KG1 (cell line): ENCODE measurements around the gene KCNIP1.

Experiments used
- DNase-seq: peaks from one replicate; lab custom pipeline; 2025; lab: John Stamatoyannopoulos, UW

KCNIP1 gene

DNA sequence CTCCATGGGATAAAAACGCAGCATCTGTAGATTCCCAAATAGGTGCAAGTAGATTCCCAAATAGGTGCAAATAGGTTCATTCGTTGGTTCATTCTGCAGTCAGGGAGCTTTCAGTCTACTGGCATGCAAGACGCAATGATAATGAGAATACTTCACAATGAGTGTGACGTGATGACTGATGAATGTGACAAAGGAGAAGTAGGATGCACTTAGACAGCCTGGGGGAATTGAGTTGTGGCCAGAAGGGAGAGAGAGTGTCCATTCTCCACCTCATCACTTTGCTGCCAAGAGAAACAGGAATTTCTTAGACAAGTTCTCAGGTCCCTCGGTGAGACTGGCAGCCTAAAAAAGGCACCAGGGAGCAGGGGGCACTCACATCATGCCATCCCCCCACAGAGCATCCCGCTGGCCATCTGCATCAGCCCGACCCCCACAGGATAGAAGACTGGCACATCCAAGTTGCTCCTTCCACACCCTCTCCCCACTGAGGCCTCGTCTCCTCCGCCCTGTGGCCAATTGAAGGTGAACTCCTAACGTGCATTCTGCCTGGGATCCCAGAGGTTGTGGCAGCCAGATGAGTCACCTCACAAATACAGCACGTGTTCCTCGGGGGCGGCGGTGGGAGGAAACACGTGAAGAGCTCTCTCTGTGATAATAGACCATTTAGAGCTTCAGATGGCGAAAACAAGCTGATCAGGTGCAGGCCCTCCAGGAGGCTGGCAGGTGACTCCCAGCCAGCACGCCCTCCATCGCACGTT is 19.9 kb upstream of the KCNIP1 start:
- DNase-seq: no peak

DNA sequence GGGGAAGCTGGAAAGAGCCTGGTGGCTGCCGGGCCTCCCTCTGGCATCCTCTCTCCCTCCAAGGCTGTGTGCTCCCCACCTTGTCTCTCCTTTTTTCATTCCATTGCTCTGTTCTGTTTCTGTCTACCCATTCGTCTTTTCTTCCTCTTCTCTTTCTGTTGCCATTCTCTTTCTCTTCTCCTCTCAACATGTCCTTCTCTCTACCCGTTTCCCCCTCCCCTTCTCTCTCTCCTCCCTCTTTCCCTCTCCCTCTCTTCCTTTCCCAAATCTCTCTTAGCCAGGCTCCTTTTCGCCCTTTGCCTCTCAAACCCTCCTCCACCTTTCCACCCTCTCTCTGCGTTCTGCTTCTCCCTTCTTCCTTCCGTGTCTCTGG is 19.4 kb upstream of the KCNIP1 start:
- no peak for DNase-seq

DNA sequence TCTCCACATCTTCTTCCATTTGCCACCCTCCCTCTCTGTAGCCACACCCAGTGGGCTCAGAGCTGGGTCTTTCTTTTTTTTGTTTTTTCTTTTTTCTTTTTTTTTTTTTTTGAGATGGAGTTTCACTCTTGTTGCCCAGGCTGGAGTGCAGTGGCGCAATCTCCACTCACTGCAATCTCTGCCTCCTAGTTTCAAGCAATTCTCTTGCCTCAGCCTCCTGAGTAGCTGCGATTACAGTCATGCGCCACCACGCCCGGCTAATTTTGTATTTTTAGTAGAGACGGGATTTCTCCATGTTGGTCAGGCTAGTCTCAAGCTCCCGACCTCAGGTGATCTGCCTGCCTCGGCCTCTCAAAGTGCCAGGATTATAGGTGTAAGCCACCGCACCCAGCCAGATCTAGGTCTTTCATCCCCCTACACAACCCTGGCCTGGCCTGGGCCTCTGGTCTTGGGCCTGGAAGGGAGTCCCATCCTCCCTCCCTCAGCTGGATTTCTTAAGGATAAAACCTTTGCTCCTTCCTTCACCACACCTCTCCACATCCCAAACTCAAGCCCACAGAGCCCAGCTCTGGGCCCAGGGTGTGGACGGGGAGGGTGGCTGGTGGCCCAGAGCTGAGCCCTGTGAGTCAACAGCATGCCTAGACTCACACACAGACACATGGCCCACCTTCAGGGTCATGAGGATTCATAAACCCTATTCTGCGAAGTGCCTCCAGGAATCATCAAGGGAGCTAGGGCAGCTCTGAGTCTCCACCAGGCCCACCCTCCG is 18.8 kb upstream of the KCNIP1 start:
- no peak for DNase-seq

DNA sequence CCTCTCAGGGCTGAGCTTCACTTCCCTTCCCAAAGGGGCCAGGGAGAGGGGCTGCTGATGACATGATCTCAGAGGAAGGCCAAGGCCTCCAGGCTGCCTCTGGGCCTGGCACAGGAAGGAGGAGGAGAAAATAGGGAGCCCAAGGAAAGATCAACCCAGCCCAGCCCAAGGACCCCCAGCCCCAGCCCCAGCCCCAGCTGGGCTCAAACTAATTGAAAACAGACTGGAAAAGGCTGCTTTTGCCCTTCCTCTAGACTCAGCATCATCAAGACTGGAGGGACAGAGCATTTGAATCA is 18.3 kb upstream of the KCNIP1 start:
- DNase-seq: no peak

DNA sequence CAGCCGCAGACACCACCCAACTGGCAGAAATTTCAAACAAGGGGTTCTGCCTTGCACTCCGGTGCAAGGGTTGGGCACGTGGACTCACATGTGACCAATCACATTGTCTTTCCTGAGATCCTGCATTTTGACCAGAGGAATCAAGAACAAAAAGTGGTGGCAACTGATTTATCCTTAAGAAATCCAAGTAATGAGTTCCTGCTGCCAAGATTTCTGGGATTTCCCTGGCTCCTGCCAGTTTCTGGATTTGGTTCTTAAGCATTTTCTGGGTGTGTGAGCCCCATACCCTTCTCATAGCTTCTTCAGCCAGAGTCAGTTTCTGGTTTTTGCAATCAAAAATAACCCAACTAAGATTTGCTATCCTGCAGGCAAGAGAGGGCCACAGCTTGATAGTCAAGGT is 17.4 kb upstream of the KCNIP1 start:
- no peak for DNase-seq

DNA sequence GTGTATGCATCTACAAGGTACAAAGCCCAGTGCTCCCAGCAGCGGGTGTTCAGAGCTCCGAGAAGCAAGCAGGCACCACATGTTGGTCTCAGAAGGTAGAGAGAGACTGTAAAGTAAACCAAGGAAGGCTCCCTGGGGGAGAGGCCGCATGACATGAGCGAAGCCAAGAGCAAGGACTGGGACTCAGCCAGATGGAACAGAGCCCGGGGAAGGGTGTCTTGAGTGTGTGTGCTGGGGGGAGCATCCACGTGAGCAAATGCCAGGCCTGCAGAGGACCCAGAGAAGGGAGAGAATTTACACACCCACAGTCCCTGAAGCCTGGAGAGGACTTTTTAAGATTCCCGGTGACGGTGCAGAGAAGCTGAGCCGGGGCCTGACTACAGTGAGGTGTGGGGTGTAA is 15.2 kb upstream of the KCNIP1 start:
- DNase-seq: no peak

DNA sequence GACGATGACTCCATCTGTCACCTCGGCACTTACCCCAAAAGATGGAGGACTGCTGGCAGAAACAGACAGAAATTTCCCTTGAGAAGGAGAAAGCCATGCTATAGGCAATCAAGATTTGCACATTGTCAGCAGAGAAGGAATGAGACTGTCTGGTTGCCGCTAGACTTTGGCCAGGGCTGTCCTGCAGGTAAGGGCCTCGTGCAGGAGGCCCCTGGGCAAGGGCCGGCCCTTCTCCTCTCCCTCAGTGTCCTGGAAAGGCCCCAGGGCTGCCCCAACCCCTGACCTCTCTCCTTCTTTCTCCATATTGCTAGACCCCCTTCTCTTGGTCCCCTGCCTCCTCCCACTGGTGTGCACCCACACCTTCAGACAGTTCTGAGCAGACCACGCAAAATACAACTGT is 14.6 kb upstream of the KCNIP1 start:
- DNase-seq: no peak

DNA sequence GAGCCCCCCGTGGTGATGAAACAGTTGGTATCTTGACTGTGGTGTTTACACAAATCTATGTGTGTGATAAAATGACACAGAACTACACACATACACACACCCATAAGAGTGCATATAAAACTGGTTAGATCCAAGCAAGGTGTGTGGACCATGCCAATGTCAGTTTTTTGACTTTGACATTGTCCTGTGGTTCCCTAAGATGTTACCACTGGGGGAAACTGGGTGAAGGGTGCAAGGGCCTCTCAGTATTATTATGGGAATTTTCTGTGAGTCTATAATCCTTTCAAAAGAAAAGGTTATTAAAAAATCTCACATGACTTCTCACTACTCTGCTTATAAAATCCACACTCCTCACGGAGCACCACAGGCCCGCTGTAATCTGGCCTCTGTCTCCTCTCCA is 13.4 kb upstream of the KCNIP1 start:
- no peak for DNase-seq

DNA sequence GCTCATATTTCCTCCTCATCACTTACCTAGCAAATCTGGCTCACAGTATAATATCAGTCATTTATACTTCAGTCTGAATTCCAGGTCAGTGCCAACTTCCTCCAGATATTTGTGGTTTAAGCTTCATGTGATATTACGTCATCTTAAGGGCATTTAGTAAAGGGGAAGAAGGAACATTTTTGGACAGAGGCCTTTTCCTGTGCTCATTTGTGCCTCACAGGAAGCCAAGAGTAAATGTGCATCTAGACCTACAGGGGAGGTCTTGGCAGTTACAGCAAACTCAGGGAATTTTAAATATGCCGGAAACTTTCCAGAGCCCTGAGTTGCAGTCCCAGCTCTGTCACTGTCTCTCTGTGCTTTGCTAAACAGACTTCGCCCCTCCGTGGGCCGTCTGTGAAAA is 12.3 kb upstream of the KCNIP1 start:
- DNase-seq: no peak

DNA sequence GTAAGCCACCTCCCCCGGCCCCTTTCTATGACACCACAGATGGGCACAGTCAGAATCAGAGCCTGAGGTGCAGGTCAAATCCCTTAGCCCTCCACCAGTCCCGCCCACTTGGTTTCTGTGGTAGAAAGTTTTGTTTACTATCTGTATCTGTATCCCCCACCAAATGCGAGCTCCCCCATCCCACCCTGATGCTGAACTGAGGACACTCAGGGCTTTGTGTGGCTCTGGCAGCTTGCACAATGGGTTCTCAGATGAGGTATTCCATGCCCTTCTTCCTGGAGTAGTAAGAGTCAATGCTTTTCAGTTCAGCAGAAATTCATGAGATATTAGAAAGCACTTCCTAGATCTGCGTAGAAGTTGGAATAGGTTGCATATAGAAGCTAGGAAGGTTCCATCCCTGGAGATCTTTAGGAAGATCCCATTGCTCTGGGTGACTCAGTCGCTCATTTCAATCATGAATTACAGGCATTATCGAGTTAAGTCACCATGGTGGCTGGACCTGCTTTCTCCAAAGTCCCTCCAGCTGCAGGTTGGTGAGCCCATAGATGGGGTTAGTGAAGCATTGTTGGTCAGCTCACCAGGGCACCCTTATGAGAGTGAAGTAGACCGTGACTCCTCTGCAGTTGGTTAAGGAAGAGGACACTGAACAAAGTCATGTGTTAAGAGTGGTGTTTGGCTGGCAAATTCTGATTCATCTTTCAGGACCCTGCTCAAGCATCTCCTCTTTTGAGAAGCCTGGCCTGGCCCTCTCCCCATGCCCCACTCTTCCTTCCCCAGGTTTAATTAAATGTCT is 10.6 kb upstream of the KCNIP1 start:
- DNase-seq: no peak

DNA sequence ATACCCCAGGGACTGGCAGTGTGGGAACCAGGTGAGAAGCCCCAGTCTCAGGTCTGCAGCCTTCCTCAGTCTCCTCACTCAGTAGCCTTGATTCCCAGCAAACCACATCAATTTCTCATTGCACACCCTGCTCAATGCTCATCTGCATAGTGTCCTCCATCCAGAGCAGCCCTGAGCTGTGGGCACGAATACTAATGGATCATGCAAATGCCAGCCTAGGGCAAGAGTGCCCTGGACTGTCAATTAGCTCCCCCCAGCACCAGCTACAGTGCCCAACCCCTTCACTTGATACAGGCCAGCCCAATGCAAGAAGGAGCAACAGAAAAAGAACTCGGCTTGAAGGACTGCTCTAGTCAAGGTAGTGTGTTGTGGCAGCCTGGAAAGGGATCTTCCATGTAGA is 9.8 kb upstream of the KCNIP1 start:
- no peak for DNase-seq

DNA sequence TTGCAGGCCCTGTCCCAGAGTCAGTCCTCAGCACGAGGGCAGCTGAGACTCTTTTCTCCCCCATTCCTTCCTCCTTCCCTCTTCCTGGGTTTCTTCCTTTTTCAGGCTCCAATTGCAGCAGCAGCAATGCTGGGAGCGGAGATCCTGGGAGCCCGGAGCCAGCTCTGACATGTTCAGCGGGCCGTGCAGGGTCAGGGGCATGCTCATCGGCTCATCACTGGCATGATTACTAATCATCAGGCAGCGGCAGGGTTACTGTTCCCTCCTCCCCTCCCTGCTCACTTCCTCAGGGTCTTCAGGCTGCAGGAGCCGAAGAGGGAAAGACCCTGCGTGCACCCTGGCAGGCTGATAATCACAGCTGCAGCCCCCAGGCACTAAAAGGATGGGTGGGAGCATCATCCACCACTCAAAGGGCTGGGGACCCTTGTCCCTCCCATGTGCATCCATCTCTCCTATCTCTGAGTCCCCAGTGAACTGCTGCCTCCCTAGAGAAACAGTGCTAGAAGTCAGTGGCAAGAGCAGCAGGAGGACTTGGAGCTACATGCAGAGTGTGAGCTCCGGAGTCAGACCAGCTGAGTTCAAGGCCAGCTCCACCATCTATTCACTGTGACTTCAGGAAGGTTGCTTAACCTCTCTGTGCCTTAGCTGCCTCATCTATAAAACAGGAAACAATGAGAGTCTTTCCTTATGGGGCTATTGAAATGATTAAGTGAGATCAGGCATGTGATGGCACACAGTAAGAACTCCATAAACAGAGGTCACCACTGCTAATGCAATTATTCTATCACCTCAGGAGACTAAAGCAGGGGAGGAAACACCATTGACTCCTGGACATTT is 7.8 kb upstream of the KCNIP1 start:
- DNase-seq: no peak

DNA sequence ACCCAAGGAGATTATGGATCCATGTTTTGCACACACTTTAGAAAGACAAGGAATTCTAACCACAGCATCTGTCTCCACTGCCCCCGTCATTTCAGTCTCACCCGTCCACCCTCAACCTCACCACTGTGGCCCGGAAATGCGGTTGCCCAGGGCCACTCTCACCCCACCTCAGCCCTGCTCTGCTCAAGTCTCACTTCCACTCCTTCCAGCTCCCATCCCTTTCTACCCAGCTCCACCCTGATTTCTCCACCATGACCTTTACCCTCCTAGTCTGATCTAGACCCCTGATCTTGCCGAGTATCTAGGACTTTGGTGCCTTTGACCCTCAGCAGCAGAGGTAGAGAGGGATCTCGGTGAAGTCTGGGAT is 7.2 kb upstream of the KCNIP1 start:
- no peak for DNase-seq

DNA sequence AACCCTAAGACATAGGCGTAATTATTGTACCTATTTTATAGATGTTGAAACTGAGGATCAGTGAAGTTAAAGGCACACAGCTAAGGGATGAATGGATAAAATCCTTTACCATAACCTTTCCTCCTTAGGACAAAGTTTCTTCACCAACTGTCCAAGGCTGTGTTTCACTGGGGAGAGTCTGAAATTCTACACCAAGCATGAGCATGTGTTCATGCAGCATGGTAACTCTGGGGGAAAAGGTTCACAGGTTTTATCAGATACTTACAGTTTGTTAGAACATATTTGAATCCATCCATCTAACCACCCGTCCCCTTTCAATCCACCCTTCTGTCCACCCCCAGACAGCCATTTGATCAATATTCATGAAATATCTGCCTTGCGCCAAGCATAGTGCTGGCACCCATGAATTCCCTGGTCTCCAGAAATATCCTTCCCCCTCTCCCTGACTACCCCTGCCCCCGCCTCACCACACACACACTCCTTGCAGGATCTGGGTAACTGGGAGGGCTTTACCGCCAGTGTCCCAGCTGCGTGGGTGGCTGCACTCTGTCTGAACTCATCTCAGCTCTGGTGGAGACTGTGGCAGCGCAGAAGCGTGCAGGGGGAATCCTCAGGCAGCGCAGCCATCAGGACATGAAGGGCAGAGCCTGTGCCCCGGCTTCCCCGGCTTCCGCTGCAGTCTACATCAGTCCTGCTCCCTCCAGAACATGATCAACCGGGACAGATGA is 6.3 kb upstream of the KCNIP1 start:
- DNase-seq: no peak

DNA sequence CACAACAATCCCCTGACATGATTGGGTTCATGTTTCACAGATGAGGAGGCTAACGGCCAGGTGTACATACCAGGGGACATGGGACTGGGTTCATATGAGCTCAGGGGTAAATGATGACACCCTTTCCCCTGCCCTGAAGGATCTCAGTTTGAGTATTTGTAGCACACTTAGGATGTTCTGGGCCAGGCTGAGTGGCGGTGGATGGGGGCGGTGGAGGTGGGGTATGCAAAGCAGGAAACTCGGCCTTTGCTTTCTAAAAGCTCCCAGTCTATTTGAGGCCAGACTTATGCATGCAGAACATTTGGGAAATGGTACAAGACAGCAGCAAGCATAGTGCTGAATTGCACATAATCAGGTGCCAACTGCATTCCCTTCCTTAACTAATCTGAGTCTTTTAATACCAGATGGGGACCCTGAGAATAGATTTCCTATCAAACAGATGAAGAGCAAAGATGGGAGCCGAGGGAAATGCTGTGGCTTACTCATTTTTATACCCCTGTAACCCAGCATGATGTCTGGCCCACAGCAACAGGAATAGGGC is 4.9 kb upstream of the KCNIP1 start:
- DNase-seq: no peak

DNA sequence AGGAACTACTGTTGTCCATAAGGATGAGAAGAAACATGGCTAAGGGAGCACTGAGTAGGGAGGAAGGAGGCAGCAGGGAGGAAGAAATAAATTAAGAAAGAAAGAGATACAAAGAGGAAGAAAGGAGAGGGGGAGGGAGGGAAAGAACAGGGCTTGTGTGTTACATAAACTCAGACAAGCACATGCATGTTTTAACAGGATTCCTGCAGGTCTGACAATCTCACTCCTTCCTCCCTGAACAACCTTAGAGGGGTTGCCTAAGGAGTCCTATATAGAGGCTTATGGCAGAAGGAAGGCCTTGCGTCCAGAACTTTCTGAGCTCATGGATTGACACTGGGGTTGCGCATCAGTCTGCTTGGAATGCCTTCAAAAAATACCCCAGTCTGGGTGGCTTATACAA is 4.2 kb upstream of the KCNIP1 start:
- DNase-seq: no peak

DNA sequence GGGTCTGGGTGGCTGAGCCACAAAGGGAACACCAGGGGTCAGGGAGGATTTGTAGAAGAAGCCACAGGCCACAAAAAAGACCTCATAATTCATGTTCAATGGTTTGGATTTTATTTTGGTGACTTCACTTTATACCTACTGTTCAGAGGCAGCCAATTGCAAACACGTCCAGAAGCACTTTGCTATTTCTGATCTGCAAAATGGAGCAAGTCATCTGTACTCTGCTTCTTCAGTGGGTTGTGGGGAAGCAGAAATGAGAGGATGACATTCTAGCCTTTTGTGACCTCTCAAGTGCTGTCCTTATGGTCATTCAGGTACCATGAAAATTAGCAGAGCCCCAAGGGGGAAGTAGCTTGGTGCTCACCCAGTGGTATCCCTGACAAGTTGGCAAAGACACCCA is 2.5 kb upstream of the KCNIP1 start:
- DNase-seq: no peak

DNA sequence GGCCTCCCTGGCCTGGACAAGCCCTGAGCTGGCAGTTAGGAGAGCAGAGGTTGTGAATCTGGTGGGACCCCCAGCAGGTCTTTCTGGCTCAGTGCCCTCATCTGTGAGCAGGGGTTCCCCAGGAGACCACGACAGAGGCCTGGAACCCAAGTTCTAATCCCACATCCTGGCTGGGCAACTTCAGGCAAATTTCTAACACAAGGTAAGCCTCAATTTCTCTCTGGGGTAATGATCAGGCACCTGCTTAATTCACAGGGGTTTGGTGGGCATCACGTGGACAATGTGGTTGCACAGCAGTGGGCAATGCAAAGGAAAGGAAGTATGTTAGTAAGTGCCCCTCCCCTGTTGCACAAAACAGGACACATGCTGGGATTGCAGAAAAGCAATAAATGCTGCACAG is 1.9 kb upstream of the KCNIP1 start:
- no peak for DNase-seq

DNA sequence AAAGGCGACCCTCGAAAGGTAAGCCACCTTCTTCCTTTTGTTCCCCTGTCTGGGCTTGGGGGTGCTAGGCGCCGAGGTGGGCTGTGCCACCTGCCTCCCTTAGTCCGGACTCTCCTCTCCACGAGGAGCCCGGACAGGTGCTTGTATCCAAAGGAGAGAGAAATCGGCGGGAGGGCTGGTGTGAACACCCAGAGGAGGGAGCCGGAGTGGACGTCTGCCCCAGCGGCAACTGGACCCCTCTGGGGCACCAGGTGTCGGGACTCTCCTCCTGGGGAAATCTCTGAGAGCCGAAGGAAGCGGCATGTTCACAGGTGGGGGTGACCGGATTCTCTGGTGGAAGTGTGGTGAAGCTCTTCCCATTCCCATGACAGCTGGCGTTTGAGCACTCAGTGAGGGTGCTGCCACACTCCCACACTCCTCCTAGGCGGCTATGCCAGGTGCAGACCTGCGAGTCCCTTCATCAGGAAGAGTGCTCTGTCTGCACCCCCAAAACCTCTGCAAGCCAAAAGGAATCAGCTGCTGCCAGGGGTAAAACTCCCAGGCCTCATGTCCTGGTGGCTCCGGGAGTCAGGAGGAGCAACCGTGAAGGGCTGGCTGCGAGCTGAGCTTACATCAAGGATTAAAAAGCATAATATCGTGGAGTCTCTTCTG is 921 bp downstream of the KCNIP1 start:
- DNase-seq: no peak

DNA sequence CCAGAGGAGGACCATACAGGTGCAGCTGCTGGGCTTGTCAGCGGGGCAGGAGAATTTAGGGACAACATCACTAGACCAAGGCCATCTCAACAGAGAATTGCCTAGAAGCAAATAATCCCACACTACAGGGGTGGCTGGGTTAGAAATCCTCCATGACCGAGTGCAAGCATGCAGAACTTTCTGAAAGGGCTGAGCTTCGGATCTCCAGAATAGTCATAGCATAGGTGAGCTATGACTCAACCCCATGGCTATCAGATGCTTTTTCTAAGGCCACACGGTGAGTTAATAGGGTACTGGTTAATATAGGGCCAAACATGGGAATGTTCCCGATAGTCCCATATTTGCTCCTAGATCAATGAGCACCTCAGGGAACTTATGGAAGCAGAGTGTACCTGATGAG is 4.2 kb downstream of the KCNIP1 start:
- DNase-seq: no peak
